ENCODE measurements around the gene GJC1.

The GJC1 gene

DNA sequence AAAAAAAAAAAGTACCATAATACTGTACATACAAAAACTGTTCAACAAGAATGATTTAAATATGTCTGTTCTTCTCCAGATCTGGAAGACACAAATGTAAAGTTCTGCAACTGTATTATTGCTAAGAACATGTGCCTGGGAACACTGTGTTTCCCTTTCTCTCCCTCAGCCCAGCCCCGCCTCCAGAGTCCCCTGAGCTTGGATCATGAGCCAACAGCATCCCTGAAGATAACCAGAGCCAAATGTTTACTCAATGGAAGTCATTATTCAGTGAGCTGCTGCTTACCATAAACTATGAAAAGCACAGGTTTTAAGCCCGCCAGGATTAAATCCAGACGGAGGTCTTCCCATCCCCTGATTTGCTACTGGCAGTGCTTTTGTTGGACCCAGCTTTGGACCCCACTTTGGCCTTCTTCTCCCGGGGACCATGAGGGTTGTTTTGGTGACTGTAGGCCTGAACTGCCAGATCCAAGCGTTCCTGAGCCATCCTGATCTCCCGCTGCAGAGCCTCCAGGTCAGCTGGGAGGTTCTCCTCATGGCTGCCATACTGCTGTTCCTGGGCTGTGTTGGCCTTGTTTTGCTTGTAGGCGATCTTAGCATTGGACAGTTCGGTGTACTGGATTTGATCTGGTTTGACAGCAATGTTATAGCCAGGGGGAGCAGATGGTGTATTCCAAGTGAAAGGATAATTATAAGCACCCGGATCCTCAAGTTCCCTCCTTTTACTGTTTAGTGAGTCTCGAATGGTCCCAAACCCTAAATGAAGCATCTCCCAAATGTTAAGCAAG, 25.6 kb downstream of the GJC1 start:
- no peaks in the 10 kb centered on the region for H3K27me3 ChIP-seq (replicated peaks; ENCODE audit: control insufficient read depth, insufficient read depth, low read length, poor library complexity, severe bottlenecking)
- H3K4me1 ChIP-seq (ENCODE audit: control insufficient read depth, insufficient read depth, low read length, poor library complexity, severe bottlenecking) = no peaks in the 10 kb centered on the region
- no peaks in the 10 kb centered on the region for H3K36me3 ChIP-seq (ENCODE audit: control insufficient read depth, insufficient read depth, low read length)
- no peak overlapping the region for H3K4me3 ChIP-seq (ENCODE audit: insufficient read depth, low read depth, low read length, poor library complexity, severe bottlenecking)
- no peak overlapping the region for H3K27ac ChIP-seq (ENCODE audit: insufficient read depth, low read length, poor library complexity, severe bottlenecking)
- no peaks in the 10 kb centered on the region for H3K9me3 ChIP-seq (ENCODE audit: control insufficient read depth, low read length)
- DNase-seq = no peak

- no peaks in the 10 kb centered on the region for H3K36me3 ChIP-seq (ENCODE audit: control insufficient read depth, insufficient read depth, low read length)
- no peaks in the 10 kb centered on the region for H3K9me3 ChIP-seq (ENCODE audit: control insufficient read depth, low read length)
- H3K4me3 ChIP-seq (ENCODE audit: insufficient read depth, low read depth, low read length, poor library complexity, severe bottlenecking) = no peak overlapping the region
- no peaks in the 10 kb centered on the region for H3K27me3 ChIP-seq (replicated peaks; ENCODE audit: control insufficient read depth, insufficient read depth, low read length, poor library complexity, severe bottlenecking)
- H3K27ac ChIP-seq (ENCODE audit: insufficient read depth, low read length, poor library complexity, severe bottlenecking) = no peak overlapping the region
- no peak for DNase-seq
- H3K4me1 ChIP-seq (ENCODE audit: control insufficient read depth, insufficient read depth, low read length, poor library complexity, severe bottlenecking) = no peaks in the 10 kb centered on the region
Measured at GRCh38 chr17:44801880-44802279, 28.2 kb downstream of the GJC1 start.

DNA sequence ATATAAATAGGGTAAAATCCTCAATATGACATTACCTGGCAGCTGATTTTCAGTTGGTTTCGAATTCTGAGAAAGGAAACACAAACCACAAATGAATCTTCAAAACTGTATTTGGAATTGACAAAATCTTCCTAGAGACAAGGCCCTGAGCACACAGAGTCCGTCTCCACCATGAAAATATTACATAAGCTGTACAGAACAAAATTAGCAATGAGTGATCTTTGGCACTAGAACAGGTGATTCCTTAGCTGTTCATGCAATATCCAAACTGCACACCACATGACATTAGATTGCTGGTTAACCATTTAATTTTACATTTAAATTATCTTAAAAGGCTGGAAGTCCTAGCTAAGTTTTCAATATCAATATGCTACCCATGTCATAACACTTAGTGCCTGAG, 31.7 kb downstream of the GJC1 start:
- no peak overlapping the region for H3K27ac ChIP-seq (ENCODE audit: insufficient read depth, low read length, poor library complexity, severe bottlenecking)
- no peaks in the 10 kb centered on the region for H3K9me3 ChIP-seq (ENCODE audit: control insufficient read depth, low read length)
- H3K4me1 ChIP-seq (ENCODE audit: control insufficient read depth, insufficient read depth, low read length, poor library complexity, severe bottlenecking) = no peaks in the 10 kb centered on the region
- no peaks in the 10 kb centered on the region for H3K27me3 ChIP-seq (replicated peaks; ENCODE audit: control insufficient read depth, insufficient read depth, low read length, poor library complexity, severe bottlenecking)
- H3K4me3 ChIP-seq (ENCODE audit: insufficient read depth, low read depth, low read length, poor library complexity, severe bottlenecking) = no peak overlapping the region
- no peak for DNase-seq
- no peaks in the 10 kb centered on the region for H3K36me3 ChIP-seq (ENCODE audit: control insufficient read depth, insufficient read depth, low read length)

DNA sequence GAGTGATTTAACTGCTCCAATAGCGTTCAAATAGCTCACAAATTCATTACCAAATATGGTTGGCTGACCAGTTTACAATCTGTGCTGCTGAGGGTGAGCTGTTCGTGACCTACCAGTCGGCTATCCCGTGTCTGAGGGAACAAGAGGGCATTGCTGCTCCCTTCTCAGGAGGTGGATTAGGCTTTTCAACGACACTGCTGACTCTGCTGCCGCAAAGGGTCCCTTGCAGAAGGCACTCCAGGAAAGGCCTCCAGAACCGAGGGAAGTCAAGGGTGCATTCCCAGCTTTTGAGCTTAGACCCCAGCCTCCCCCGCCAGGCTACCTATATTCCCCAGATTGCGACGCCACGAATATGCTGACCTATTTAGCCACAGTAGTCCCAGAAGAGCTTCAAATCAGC, 32.3 kb downstream of the GJC1 start:
- H3K36me3 ChIP-seq (ENCODE audit: control insufficient read depth, insufficient read depth, low read length) = no peaks in the 10 kb centered on the region
- no peaks in the 10 kb centered on the region for H3K9me3 ChIP-seq (ENCODE audit: control insufficient read depth, low read length)
- no peak overlapping the region for H3K27ac ChIP-seq (ENCODE audit: insufficient read depth, low read length, poor library complexity, severe bottlenecking)
- no peak overlapping the region for H3K4me3 ChIP-seq (ENCODE audit: insufficient read depth, low read depth, low read length, poor library complexity, severe bottlenecking)
- no peak for DNase-seq
- H3K27me3 ChIP-seq (replicated peaks; ENCODE audit: control insufficient read depth, insufficient read depth, low read length, poor library complexity, severe bottlenecking) = no peaks in the 10 kb centered on the region
- H3K4me1 ChIP-seq (ENCODE audit: control insufficient read depth, insufficient read depth, low read length, poor library complexity, severe bottlenecking) = no peaks in the 10 kb centered on the region

- Histone ChIP-seq H3K36me3 (ENCODE audit: control insufficient read depth, insufficient read depth, low read length) (no peaks in the 10 kb centered on the region), H3K27ac (ENCODE audit: insufficient read depth, low read length, poor library complexity, severe bottlenecking) (no peak overlapping the region)
Measured at GRCh38 chr17:44796731-44797130, 33.4 kb downstream of the GJC1 start.

DNA sequence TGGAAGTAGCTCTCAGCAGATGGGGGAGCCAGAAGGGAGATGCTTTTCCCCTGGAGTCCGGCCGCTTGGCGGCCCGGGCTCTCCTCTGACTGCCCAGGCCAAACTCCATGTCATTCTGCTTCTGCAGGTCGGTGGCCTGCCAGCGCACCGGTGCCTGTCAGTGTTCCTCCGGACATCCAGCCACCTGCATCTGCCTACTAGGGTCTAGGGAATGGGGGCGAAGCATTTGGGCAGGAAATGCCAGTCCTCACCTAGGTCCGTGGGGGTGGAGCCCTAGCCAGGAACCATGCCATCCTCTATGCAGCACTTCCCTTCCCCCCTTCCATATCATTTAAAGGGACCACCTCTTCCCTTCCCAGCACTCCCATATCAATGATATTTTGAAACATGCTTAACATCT, 34.2 kb downstream of the GJC1 start:
- H3K27me3 ChIP-seq (replicated peaks; ENCODE audit: control insufficient read depth, insufficient read depth, low read length, poor library complexity, severe bottlenecking) = no peaks in the 10 kb centered on the region
- no peak for DNase-seq
- no peaks in the 10 kb centered on the region for H3K9me3 ChIP-seq (ENCODE audit: control insufficient read depth, low read length)
- H3K4me3 ChIP-seq (ENCODE audit: insufficient read depth, low read depth, low read length, poor library complexity, severe bottlenecking) = no peak overlapping the region
- H3K36me3 ChIP-seq (ENCODE audit: control insufficient read depth, insufficient read depth, low read length) = no peaks in the 10 kb centered on the region
- H3K27ac ChIP-seq (ENCODE audit: insufficient read depth, low read length, poor library complexity, severe bottlenecking) = no peak overlapping the region
- no peaks in the 10 kb centered on the region for H3K4me1 ChIP-seq (ENCODE audit: control insufficient read depth, insufficient read depth, low read length, poor library complexity, severe bottlenecking)

More at GRCh38 chr17:44796731-44797130, 33.4 kb downstream of the GJC1 start:
- no peaks in the 10 kb centered on the region for H3K4me1 ChIP-seq (ENCODE audit: control insufficient read depth, insufficient read depth, low read length, poor library complexity, severe bottlenecking)
- no peaks in the 10 kb centered on the region for H3K9me3 ChIP-seq (ENCODE audit: control insufficient read depth, low read length)
- no peak for DNase-seq
- H3K4me3 ChIP-seq (ENCODE audit: insufficient read depth, low read depth, low read length, poor library complexity, severe bottlenecking) = no peak overlapping the region
- H3K27me3 ChIP-seq (replicated peaks; ENCODE audit: control insufficient read depth, insufficient read depth, low read length, poor library complexity, severe bottlenecking) = no peaks in the 10 kb centered on the region

GRCh38 chr17:44795421-44795820, 34.7 kb downstream of the GJC1 start:
- Histone ChIP-seq H3K4me1 (ENCODE audit: control insufficient read depth, insufficient read depth, low read length, poor library complexity, severe bottlenecking) (no peaks in the 10 kb centered on the region), H3K36me3 (ENCODE audit: control insufficient read depth, insufficient read depth, low read length) (no peaks in the 10 kb centered on the region), H3K9me3 (ENCODE audit: control insufficient read depth, low read length) (no peaks in the 10 kb centered on the region), H3K27ac (ENCODE audit: insufficient read depth, low read length, poor library complexity, severe bottlenecking) (no peak overlapping the region), H3K27me3 (replicated peaks; ENCODE audit: control insufficient read depth, insufficient read depth, low read length, poor library complexity, severe bottlenecking) (no peaks in the 10 kb centered on the region), H3K4me3 (ENCODE audit: insufficient read depth, low read depth, low read length, poor library complexity, severe bottlenecking) (no peak overlapping the region)
- no peak for DNase-seq

GRCh38 chr17:44794851-44795413, 35.2 kb downstream of the GJC1 start:
- no peaks in the 10 kb centered on the region for H3K9me3 ChIP-seq (ENCODE audit: control insufficient read depth, low read length)
- no peaks in the 10 kb centered on the region for H3K36me3 ChIP-seq (ENCODE audit: control insufficient read depth, insufficient read depth, low read length)
- DNase-seq = no peak
- no peak overlapping the region for H3K4me3 ChIP-seq (ENCODE audit: insufficient read depth, low read depth, low read length, poor library complexity, severe bottlenecking)
- no peaks in the 10 kb centered on the region for H3K4me1 ChIP-seq (ENCODE audit: control insufficient read depth, insufficient read depth, low read length, poor library complexity, severe bottlenecking)
- H3K27me3 ChIP-seq (replicated peaks; ENCODE audit: control insufficient read depth, insufficient read depth, low read length, poor library complexity, severe bottlenecking) = no peaks in the 10 kb centered on the region
- no peak overlapping the region for H3K27ac ChIP-seq (ENCODE audit: insufficient read depth, low read length, poor library complexity, severe bottlenecking)

DNA sequence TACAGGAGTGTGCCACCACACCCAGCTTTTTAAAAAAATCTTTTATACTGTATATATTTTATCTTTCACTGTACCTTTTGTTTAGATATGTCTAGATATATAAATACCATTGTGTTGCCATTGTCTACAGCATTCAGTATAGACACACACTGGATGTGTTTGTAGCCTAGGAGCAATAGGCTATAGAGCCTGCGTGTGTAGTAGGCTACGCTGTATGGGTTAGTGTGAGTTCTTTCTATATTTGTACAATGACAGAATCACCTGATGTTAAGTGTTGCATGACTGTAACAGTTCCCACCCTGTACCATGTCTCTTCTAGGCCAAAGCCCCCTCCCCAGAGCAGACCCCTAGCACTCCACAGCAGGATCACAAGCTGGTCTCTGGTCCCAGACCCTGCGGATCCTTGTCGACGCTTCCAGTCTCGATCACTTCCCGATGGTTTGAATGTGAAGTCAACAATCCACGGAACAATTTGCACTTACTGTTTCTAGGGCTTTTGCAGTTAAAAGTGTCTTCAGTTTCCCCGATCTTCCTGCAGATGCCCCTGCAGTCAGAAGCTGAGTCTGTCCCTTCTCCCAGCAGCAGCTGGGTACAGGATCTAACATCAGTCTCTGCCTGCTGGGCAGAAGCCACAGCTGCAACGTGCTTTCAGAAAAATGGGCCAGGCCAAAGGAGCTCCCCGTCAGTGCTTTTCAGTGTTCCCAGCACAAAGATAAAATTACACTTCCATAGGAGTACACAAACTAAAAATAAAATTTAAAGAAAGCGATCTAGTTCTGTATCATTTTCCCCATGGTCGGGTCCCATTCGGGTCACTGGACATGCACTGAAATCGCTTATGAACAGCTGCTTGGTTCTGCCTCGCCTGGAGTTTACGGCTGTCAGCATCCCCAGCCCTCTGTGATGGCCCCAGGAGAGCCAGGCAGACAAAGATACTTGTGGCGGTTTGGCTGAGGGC, 35.9 kb downstream of the GJC1 start:
- Histone ChIP-seq H3K4me1 (ENCODE audit: control insufficient read depth, insufficient read depth, low read length, poor library complexity, severe bottlenecking) (no peaks in the 10 kb centered on the region), H3K27ac (ENCODE audit: insufficient read depth, low read length, poor library complexity, severe bottlenecking) (no peak overlapping the region), H3K9me3 (ENCODE audit: control insufficient read depth, low read length) (no peaks in the 10 kb centered on the region), H3K4me3 (ENCODE audit: insufficient read depth, low read depth, low read length, poor library complexity, severe bottlenecking) (no peak overlapping the region), H3K27me3 (replicated peaks; ENCODE audit: control insufficient read depth, insufficient read depth, low read length, poor library complexity, severe bottlenecking) (no peaks in the 10 kb centered on the region), H3K36me3 (ENCODE audit: control insufficient read depth, insufficient read depth, low read length) (no peaks in the 10 kb centered on the region)
- DNase-seq = no peak

- H3K27me3 ChIP-seq (replicated peaks; ENCODE audit: control insufficient read depth, insufficient read depth, low read length, poor library complexity, severe bottlenecking) = no peaks in the 10 kb centered on the region
- H3K36me3 ChIP-seq (ENCODE audit: control insufficient read depth, insufficient read depth, low read length) = no peaks in the 10 kb centered on the region
- H3K9me3 ChIP-seq (ENCODE audit: control insufficient read depth, low read length) = no peaks in the 10 kb centered on the region
- H3K4me1 ChIP-seq (ENCODE audit: control insufficient read depth, insufficient read depth, low read length, poor library complexity, severe bottlenecking) = no peaks in the 10 kb centered on the region
- H3K27ac ChIP-seq (ENCODE audit: insufficient read depth, low read length, poor library complexity, severe bottlenecking) = no peak overlapping the region
- H3K4me3 ChIP-seq (ENCODE audit: insufficient read depth, low read depth, low read length, poor library complexity, severe bottlenecking) = no peak overlapping the region
- no peak for DNase-seq
Measured at GRCh38 chr17:44792276-44792675, 37.8 kb downstream of the GJC1 start.

Data from effector memory CD4-positive, alpha-beta T cell (primary cell).